K562 (cell line): ENCODE results near the gene DNER.

ENCODE experiments used
- CREB1 ChIP-seq, 2 experiments: sonication (generic) in 1 of 2; formaldehyde crosslinking in 1 of 2; IDR thresholded peaks; 2 replicates each; pipeline versions ENCODE4 v1.6.1 to v1.8.0; 2012 to 2022; ENCODE audit warnings: inconsistent platforms in 1 of 2, mild to moderate bottlenecking in 1 of 2, missing genetic modification reagents in 1 of 2, moderate library complexity in 1 of 2
- CTCF ChIP-seq, 3 experiments: IDR thresholded peaks in 2 of 3; conservative IDR thresholded peaks in 1 of 3; 2 replicates each; pipeline ENCODE4 v1.5.1; 2011 to 2012; ENCODE audit warnings: low read length in 3 of 3, mild to moderate bottlenecking in 3 of 3, control low read depth in 2 of 3, improper control_type of control experiment in 1 of 3, inconsistent platforms in 1 of 3, low read depth in 1 of 3, mixed read lengths in 1 of 3, moderate library complexity in 1 of 3; ENCODE audit not compliant: insufficient read depth in 2 of 3
- ELF1 ChIP-seq: fragments of 200-800 bp; sonication (Bioruptor generic); IDR thresholded peaks from 2 replicates; pipeline ENCODE4 v1.6.1; 2016; ENCODE audit warnings: missing genetic modification characterization, missing compliant biosample characterization
- FIP1L1 ChIP-seq: fragments of 200-400 bp; formaldehyde crosslinking; IDR thresholded peaks from 2 replicates; pipeline ENCODE4 v1.6.1; 2018; ENCODE audit warnings: mild to moderate bottlenecking, low read depth, low read length; ENCODE audit not compliant: poor library complexity, severe bottlenecking
- LARP7 ChIP-seq: fragments of 450-650 bp; IDR thresholded peaks from 2 replicates; pipeline ENCODE4 v1.6.1; 2016
- MEF2D ChIP-seq: conservative IDR thresholded peaks from 2 replicates; pipeline ENCODE4 v1.6.1; 2016; ENCODE audit warnings: low read depth, missing genetic modification characterization, missing compliant biosample characterization
- MTA2 ChIP-seq: fragments of 450-650 bp; IDR thresholded peaks from 2 replicates; pipeline ENCODE4 v1.6.1; 2016; ENCODE audit warnings: low read depth
- MTF1 ChIP-seq: fragments of 250-450 bp; sonication (Bioruptor Pico); IDR thresholded peaks from 2 replicates; pipeline ENCODE4 v1.9.0; 2021; ENCODE audit warnings: moderate library complexity, mild to moderate bottlenecking, inconsistent platforms, borderline replicate concordance
- RAD21 ChIP-seq, 2 experiments: fragments of 250-450 bp in 1 of 2; fragments of 450-650 bp in 1 of 2; sonication (Bioruptor Pico) in 1 of 2; formaldehyde crosslinking in 1 of 2; IDR thresholded peaks in 1 of 2; conservative IDR thresholded peaks in 1 of 2; 2 replicates each; pipeline versions ENCODE4 v1.4.0 to v1.8.0; 2020 to 2022; ENCODE audit warnings: mild to moderate bottlenecking in 2 of 2, moderate library complexity in 1 of 2
- RHOXF2B ChIP-seq: fragments of 250-450 bp; sonication (Bioruptor Pico); conservative IDR thresholded peaks from 2 replicates; pipeline ENCODE4 v1.5.1; 2021
- TAF1 ChIP-seq: IDR thresholded peaks from 2 replicates; pipeline ENCODE4 v1.6.1; 2011; ENCODE audit warnings: mild to moderate bottlenecking, low read length, moderate library complexity; ENCODE audit not compliant: insufficient read depth, control insufficient read depth, severe bottlenecking; ENCODE audit errors: extremely low read depth
- TEAD2 ChIP-seq: fragments of 450-650 bp; IDR thresholded peaks from 2 replicates; pipeline ENCODE4 v1.6.1; 2016; ENCODE audit warnings: missing genetic modification characterization, control low read depth, missing compliant biosample characterization

DNA sequence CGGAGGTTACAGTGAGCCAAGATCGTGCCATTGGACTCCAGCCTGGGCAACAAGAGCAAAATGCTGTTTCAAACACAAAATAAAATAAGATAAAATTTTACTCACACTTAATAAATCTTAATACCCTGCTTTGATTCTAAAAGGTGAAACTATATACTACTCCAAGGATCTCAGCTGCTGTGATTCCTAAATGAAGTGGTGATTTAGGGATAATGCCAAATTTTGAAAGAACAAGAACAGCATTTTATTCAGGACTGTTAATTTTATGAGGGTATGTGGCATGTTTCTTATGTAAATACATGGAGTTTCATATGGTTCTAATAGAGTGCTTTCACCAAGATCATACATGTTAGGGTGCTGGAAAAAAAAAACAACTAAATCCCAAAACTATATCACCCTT is 243.6 kb downstream of the DNER start:
- TF ChIP-seq CTCF (IDR thresholded peaks at IDR 0.05 in 2 of 3, conservative IDR thresholded peaks at IDR 0.05 in 1 of 3; ENCODE audit: insufficient read depth in 2 of 3, low read depth in 1 of 3, low read length in 3 of 3) (no peak), CREB1 (IDR thresholded peaks at IDR 0.05) (no peak), CREB1 (CRISPR knock-in tag; IDR thresholded peaks at IDR 0.05) (no peak), ELF1 (tag) (no peak), TAF1 (no peak), LARP7 (no peak), FIP1L1 (no peak), TEAD2 (tag) (no peak), MTF1 (no peak), RAD21 (CRISPR knock-in tag; conservative IDR thresholded peaks at IDR 0.05 in 1 of 2, IDR thresholded peaks at IDR 0.05 in 1 of 2) (no peak), MEF2D (tag) (no peak), MTA2 (no peak), RHOXF2B (CRISPR knock-in tag) (no peak)
